GM12875 (cell line): ENCODE measurements around the gene INSYN2B.

Experiments used
- H3K4me3 ChIP-seq: one replicate; pipeline ENCODE4 v1.5.1; 2011; ENCODE audit warnings: low read depth, low read length, control low read depth
- CTCF ChIP-seq: IDR thresholded peaks from 2 replicates; pipeline ENCODE4 v1.5.1; 2011; ENCODE audit warnings: low read depth, mild to moderate bottlenecking, control low read depth, inconsistent platforms, low read length, moderate library complexity, borderline replicate concordance; ENCODE audit not compliant: insufficient read depth

The INSYN2B gene

GRCh38 chr5:169826618-169827017, 153.7 kb downstream of the INSYN2B start:
- H3K4me3 ChIP-seq: no peak overlapping the region
- no peak for TF ChIP-seq CTCF

- H3K4me3 ChIP-seq: no peak overlapping the region
- no peak for TF ChIP-seq CTCF
Measured at GRCh38 chr5:169817031-169817430, 163.3 kb downstream of the INSYN2B start.

GRCh38 chr5:169814522-169814921, 165.8 kb downstream of the INSYN2B start:
- no peak overlapping the region for H3K4me3 ChIP-seq
- no peak for TF ChIP-seq CTCF
